Stimulated activated CD8-positive, alpha-beta memory T cell treated with anti-CD3 and anti-CD28 coated beads, Interleukin-12 subunit alpha, Interleukin-12 subunit beta, amount 100 ng/mL, for 24 hours (primary cell): ENCODE data around the gene CD82.

Experiments used
- DNase-seq: peaks from one replicate; pipeline ENCODE4 v3.0.0-alpha.2; 2020; ENCODE audit errors: extremely low read depth

Gene CD82

GRCh38 chr11:44602891-44603310 lies 37.4 kb downstream of the CD82 start:
- DNase-seq = no peak

GRCh38 chr11:44604171-44604581 lies 38.7 kb downstream of the CD82 start:
- no peak for DNase-seq

- DNase-seq = no peak
Observed at GRCh38 chr11:44605068-44605708, 39.7 kb downstream of the CD82 start.

GRCh38 chr11:44605965-44606364 lies 40.5 kb downstream of the CD82 start:
- no peak for DNase-seq

GRCh38 chr11:44606472-44606871 lies 41.0 kb downstream of the CD82 start:
- no peak for DNase-seq

GRCh38 chr11:44607319-44607962 lies 42.0 kb downstream of the CD82 start:
- no peak for DNase-seq

GRCh38 chr11:44607987-44608386 lies 42.5 kb downstream of the CD82 start:
- DNase-seq = no peak

- no peak for DNase-seq
Observed at GRCh38 chr11:44608651-44608990, 43.2 kb downstream of the CD82 start.

GRCh38 chr11:44608991-44609782 lies 43.7 kb downstream of the CD82 start:
- no peak for DNase-seq

- DNase-seq = no peak
Observed at GRCh38 chr11:44609783-44610155, 44.3 kb downstream of the CD82 start.

GRCh38 chr11:44610186-44610955 lies 44.9 kb downstream of the CD82 start:
- DNase-seq = no peak

GRCh38 chr11:44611088-44611487 lies 45.6 kb downstream of the CD82 start:
- no peak for DNase-seq

GRCh38 chr11:44611687-44612434 lies 46.4 kb downstream of the CD82 start:
- no peak for DNase-seq

- DNase-seq = no peak
Observed at GRCh38 chr11:44613153-44613552, 47.7 kb downstream of the CD82 start.

- no peak for DNase-seq
Observed at GRCh38 chr11:44614281-44614775, 48.9 kb downstream of the CD82 start.

- no peak for DNase-seq
Observed at GRCh38 chr11:44615041-44615755, 49.7 kb downstream of the CD82 start.

GRCh38 chr11:44615913-44616791 lies 50.7 kb downstream of the CD82 start:
- no peak for DNase-seq

GRCh38 chr11:44617671-44618461 lies 52.4 kb downstream of the CD82 start:
- no peak for DNase-seq
